Measurements from ENCODE around the gene ZIC5. TPM values are rescaled to one million over a fixed set of nuclear protein-coding genes. Genes with fewer than 3 reads are reported as not detected.

Gene ZIC5
- total RNA-seq, 3 donors from 2014 or later (not counting 1 experiment from before 2014, with no cell fraction given), result not detected

- Histone ChIP-seq H3K9me3 (ENCODE audit: control insufficient read depth, insufficient read depth, low read length) (peaks cover 24% of the 10 kb centered on the region), H3K36me3 (ENCODE audit: control insufficient read depth, insufficient read depth, low read length) (no peaks in the 10 kb centered on the region), H3K4me3 (ENCODE audit: low read length) (peak overlapping the region; percentile 18), H3K4me1 (ENCODE audit: control insufficient read depth, insufficient read depth, low read length) (peaks cover 31% of the 10 kb centered on the region), H3K27me3 (ENCODE audit: control insufficient read depth, insufficient read depth, low read length) (peaks cover 80% of the 10 kb centered on the region), H3K27ac (ENCODE audit: low read length) (no peak overlapping the region)
- DNase-seq, result peak in 1 of 2 donors; percentile 60
- WGBS (ENCODE audit: insufficient coverage), result 2% methylated on average over 79 of the region's 79 CpGs
- peak overlapping the region; percentile 94 for H3K4me3 Mint-ChIP-seq
- peaks cover 17% of the 10 kb centered on the region for H3K36me3 Mint-ChIP-seq
- no peak for TF ChIP-seq CTCF (IDR thresholded peaks at IDR 0.05)
- peak overlapping the region; percentile 59 to 68 for H3K27ac Mint-ChIP-seq
- intact Hi-C loops (cut with micrococcal nuclease), result no loop called here
- H3K9me3 Mint-ChIP-seq, result peaks cover 0 to 4% of the 10 kb centered on the region in 2 donors
- H3K27me3 Mint-ChIP-seq (ENCODE audit: low read depth in 2 of 2), result peaks cover 72% of the 10 kb centered on the region in 2 donors
- peak in 2 of 3 donors; percentile 67 to 74 for ATAC-seq
- H3K4me1 Mint-ChIP-seq, result peaks cover 18 to 27% of the 10 kb centered on the region in 2 donors
These were observed 1.5 kb downstream of the ZIC5 start for GRCh38 chr13:99969919-99970650.

GRCh38 chr13:99969453-99969918, 2.1 kb downstream of the ZIC5 start:
- peaks cover 18% of the 10 kb centered on the region for H3K9me3 ChIP-seq (ENCODE audit: control insufficient read depth, insufficient read depth, low read length)
- peaks cover 31% of the 10 kb centered on the region for H3K4me1 ChIP-seq (ENCODE audit: control insufficient read depth, insufficient read depth, low read length)
- Mint-ChIP-seq H3K27me3 (ENCODE audit: low read depth in 2 of 2) (peaks cover 67 to 68% of the 10 kb centered on the region in 2 donors), H3K36me3 (peaks cover 17% of the 10 kb centered on the region), H3K9me3 (peaks cover 0 to 4% of the 10 kb centered on the region in 2 donors), H3K27ac (peak overlapping the region; percentile 59 to 68), H3K4me3 (peak overlapping the region; percentile 94), H3K4me1 (peaks cover 18 to 27% of the 10 kb centered on the region in 2 donors)
- no peak overlapping the region for H3K4me3 ChIP-seq (ENCODE audit: low read length)
- ATAC-seq (no peak), DNase-seq (peak in 1 of 2 donors; percentile 27)
- H3K36me3 ChIP-seq (ENCODE audit: control insufficient read depth, insufficient read depth, low read length), result no peaks in the 10 kb centered on the region
- H3K27me3 ChIP-seq (ENCODE audit: control insufficient read depth, insufficient read depth, low read length), result peaks cover 76% of the 10 kb centered on the region
- no peak for TF ChIP-seq CTCF (IDR thresholded peaks at IDR 0.05)
- WGBS (ENCODE audit: insufficient coverage), result 8% methylated on average over 52 of the region's 52 CpGs
- intact Hi-C loops (cut with micrococcal nuclease), result no loop called here
- no peak overlapping the region for H3K27ac ChIP-seq (ENCODE audit: low read length)

GRCh38 chr13:99968521-99969452, 2.8 kb downstream of the ZIC5 start:
- peaks cover 11% of the 10 kb centered on the region for H3K36me3 Mint-ChIP-seq
- Histone ChIP-seq H3K36me3 (ENCODE audit: control insufficient read depth, insufficient read depth, low read length) (no peaks in the 10 kb centered on the region), H3K9me3 (ENCODE audit: control insufficient read depth, insufficient read depth, low read length) (peaks cover 13% of the 10 kb centered on the region), H3K4me1 (ENCODE audit: control insufficient read depth, insufficient read depth, low read length) (peaks cover 31% of the 10 kb centered on the region), H3K27me3 (ENCODE audit: control insufficient read depth, insufficient read depth, low read length) (peaks cover 74% of the 10 kb centered on the region), H3K27ac (ENCODE audit: low read length) (no peak overlapping the region), H3K4me3 (ENCODE audit: low read length) (no peak overlapping the region)
- ATAC-seq (no peak), DNase-seq (peak in 1 of 2 donors; percentile 32)
- H3K4me3 Mint-ChIP-seq, result peak overlapping the region; percentile 86
- peaks cover 0 to 3% of the 10 kb centered on the region in 2 donors for H3K9me3 Mint-ChIP-seq
- H3K27me3 Mint-ChIP-seq (ENCODE audit: low read depth in 2 of 2), result peaks cover 66 to 68% of the 10 kb centered on the region in 2 donors
- intact Hi-C loops (cut with micrococcal nuclease), result no loop called here
- WGBS (ENCODE audit: insufficient coverage), result 7% methylated on average over 75 of the region's 81 CpGs
- no peak for TF ChIP-seq CTCF (IDR thresholded peaks at IDR 0.05)
- H3K27ac Mint-ChIP-seq, result peak overlapping the region in 1 of 2 donors; percentile 59
- peaks cover 18 to 27% of the 10 kb centered on the region in 2 donors for H3K4me1 Mint-ChIP-seq

Data from natural killer cell (primary cell).